Measurements from ENCODE around the gene ZMAT5. TPM values are rescaled to one million over a fixed set of nuclear protein-coding genes. Genes with fewer than 3 reads are reported as not detected.

Gene ZMAT5
- total RNA-seq, 1 donor from 2014 or later = 14.1 TPM

GRCh38 chr22:29787371-29787980 is 20.7 kb upstream of the ZMAT5 start:
- peak in 1 of 2 donors; percentile 20 for DNase-seq (ENCODE audit: low read depth in 2 of 2)

DNA sequence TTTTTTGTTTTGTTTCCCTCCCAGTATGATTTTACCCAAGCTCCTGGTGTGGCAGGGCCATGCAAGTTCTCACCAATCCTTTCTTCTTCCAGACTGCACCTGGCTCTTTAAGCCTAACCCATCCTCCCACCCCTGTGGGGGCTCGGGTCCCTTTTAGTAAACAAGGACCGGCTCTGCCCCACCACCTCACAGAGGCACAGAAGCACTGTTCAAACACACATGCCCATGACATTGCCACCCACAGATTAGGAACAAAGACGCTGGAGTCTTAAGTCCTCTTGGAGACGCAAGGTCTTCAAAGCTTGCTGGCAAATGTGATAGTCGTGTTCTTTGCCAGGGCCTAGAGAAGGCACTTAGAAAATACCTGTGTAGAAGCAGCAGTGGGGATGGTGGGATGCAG is 19.2 kb upstream of the ZMAT5 start:
- no peak for DNase-seq (ENCODE audit: low read depth in 2 of 2)

DNA sequence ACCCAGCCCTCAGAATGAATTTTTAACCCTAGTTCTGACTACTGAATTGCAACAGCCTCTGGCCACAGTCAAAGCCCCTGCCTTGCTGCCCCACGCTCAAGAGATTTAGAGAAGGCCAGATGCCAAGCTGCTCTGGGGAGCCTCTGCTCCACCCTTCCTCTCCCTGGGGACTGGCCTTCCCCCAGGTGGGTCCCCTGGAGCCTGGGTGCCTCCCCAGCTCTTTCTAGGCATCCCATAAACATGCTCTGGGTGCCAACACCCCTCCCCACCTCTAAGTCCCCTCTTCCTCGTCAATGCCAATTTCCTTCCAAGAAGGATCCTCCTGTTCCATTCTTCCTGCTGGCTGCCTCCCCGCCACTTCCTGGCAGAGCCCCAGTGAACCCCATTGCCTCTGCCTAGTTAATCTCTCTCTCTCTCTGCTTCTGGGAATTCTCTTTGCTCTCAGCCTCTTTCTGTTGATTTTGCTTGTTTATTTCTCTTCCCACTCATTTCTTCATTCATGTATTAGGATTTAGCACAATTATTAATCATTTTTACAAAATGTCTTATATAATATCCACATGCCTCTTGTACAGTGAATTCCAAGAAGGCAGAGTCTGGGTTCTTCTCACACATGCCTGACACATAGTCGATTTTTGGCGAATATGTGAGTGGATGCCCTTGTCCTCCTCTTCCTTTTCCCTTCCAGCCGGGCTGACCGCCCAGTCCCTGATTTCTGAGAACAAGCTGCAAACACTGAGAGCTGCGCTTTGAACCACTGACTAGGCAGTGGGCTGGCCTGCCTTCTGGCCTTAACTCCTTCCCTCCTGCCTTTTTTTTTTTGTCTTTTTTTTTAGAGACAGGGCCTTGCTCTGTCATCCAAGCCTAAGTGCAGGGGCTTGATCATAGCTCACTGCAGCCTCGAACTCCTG is 17.9 kb upstream of the ZMAT5 start:
- DNase-seq (ENCODE audit: low read depth in 2 of 2) = no peak

GRCh38 chr22:29782061-29782845 is 15.4 kb upstream of the ZMAT5 start:
- no peak for DNase-seq (ENCODE audit: low read depth in 2 of 2)

- DNase-seq (ENCODE audit: low read depth in 2 of 2) = peak in 1 of 2 donors; percentile 36
Measured at GRCh38 chr22:29780748-29781676, 14.2 kb upstream of the ZMAT5 start.

- DNase-seq (ENCODE audit: low read depth in 2 of 2) = no peak
Measured at GRCh38 chr22:29780220-29780619, 13.4 kb upstream of the ZMAT5 start.

DNA sequence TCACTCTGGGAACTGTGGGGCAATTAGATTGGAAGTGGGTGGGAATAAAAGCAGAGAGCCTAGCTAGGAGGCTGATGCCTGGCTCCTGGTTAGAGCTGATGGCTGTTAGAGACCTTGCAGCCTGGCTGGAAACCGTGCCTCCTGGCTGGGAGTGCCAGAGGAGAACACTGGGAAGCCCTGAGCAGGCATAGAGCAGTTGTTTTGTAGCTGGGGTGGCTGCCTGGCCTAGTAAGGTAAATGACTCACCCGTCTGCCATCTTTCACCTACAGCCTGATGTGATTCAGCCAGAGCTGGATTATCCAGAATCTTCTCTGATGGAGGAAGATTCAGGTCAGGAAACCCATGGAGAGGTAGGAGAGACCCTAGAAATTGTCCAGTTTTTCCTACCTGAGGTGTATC is 6.4 kb upstream of the ZMAT5 start:
- DNase-seq (ENCODE audit: low read depth in 2 of 2) = no peak

DNA sequence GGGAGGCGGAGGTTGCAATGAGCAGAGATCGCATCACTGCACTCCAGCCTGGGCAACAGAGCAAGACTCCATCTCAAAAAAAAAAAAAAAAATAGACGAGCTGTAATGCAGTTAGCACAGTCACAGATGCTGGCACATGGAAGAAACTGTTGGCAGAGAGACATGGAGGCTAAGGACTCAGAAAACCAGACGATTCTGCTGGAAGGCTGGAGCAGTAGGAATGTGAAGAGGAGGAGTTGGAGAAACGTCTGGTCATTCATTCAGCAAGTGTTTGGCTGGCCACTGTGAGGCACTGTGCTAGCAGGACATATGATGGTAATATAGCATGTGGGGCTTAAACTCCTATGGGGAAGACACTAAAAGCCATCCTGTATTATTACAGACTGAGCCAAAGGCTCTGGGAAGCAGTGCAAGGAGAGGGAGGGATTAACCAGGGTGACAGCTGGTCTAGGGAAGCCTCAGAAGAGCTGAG is 5.4 kb upstream of the ZMAT5 start:
- DNase-seq (ENCODE audit: low read depth in 2 of 2) = peak; percentile 54 to 59

GRCh38 chr22:29769723-29770321 is 3.0 kb upstream of the ZMAT5 start:
- DNase-seq (ENCODE audit: low read depth in 2 of 2) = no peak

DNA sequence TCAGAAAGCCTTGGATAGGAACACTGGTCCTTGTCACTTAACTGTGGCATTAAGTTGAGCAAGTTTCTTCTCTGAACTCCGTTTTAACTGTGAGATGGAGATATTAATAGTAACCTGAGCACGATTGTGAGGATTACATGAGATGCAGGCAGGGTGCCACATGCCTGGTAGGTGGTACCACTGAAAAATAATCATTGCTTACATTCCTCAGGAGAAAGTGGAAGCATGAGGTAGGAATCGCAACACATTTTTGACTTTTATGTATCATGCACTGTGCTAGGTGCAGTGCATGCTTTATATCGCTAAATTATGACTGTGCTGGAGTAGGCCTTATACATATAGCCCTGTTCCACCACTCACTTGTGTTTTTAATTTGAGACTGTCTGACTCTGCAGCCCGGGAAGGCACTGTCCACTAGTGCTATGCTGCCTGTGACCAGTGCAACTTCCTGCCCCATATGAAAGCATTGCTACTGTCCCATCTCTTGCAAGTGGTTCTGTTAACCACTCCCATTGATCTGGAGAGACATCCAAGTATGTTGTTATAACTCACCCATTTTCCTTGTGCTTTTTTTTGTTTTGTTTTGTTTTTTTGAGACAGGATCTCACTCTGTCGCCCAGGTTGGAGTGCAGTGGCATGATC is 1.4 kb upstream of the ZMAT5 start:
- DNase-seq (ENCODE audit: low read depth in 2 of 2) = peak in 1 of 2 donors; percentile 12

DNA sequence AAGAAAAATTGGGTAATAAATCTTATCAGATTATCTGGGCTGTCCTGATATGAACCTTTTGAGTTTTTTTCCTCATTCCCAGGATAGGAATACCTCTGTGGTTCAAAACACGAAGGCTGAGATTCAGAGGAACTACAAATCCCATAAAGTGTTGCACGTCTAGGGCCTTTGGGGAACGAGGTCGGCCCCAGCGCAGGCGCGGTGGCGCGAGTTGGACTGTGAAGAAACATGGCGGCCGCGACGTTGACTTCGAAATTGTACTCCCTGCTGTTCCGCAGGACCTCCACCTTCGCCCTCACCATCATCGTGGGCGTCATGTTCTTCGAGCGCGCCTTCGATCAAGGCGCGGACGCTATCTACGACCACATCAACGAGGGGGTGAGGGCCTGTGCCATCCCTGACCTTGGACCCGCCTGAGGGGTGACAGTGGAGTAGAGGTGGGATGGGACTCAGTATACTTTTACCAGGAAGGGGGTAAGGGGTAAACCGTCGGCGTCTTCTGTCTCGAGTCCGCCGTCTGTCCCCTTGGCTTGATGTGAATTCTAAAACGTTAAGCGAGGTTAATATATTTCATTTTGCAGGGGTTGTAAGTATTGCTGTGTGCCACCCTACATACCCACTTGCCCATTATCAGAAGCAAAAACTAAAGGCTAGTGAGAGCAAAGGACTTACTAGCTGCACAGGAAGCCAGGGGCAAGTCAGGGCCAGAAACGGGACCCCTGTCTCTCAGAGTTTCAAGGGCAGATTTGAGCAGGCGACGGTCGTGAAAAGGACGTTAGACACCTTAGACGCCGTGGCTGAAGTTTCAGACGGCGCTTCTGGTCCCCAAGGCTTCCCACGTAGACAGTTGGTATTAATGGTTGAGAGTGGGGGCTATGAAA is 604 bp upstream of the ZMAT5 start, which contains the start of gene UQCR10:
Gene UQCR10 (plus strand): TSS at position 199 of the 881 bp plus-strand sequence. CDS start 30 bp downstream, at position 229.
- DNase-seq (ENCODE audit: low read depth in 2 of 2) = peak; percentile 93 to 94

DNA sequence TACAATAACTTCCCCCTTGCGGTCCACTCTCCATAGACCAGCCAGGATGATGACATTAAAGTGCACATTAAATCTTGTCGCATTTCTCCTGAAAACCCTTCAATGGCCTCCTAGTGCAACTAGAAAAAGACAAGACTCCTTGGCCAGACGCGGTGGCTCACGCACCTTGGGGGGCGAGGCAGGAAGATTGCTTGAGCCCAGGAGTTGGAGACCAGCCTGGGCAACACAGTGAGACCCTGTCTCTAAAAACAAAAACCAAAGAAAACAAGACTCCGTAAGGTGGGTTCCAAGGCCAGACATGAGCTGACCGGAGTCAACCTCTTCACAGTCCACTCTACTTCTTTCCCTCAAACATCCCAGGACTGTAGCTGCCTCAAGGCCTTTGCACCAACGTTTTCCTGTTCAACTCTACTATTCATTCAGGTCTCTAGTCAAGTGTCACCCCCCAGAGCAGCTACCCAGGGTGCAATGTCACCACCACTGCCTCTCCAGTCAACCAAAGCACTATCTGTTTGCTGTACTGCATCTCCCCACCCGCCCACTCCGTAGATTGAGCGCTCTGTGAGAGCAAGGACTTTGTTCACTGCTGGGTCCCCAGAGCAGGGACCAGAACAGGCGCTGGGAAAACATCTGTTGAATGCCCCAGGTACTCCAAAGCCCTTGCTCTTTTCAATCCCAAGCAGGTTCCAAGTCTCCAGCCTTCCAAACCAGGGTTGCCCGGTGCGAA is 739 bp downstream of the ZMAT5 start:
- DNase-seq (ENCODE audit: low read depth in 2 of 2) = peak in 1 of 2 donors; percentile 23

- no peak for DNase-seq (ENCODE audit: low read depth in 2 of 2)
Measured at GRCh38 chr22:29762263-29762662, 4.5 kb downstream of the ZMAT5 start.

- no peak for DNase-seq (ENCODE audit: low read depth in 2 of 2)
Measured at GRCh38 chr22:29758959-29759358, 7.8 kb downstream of the ZMAT5 start.

DNA sequence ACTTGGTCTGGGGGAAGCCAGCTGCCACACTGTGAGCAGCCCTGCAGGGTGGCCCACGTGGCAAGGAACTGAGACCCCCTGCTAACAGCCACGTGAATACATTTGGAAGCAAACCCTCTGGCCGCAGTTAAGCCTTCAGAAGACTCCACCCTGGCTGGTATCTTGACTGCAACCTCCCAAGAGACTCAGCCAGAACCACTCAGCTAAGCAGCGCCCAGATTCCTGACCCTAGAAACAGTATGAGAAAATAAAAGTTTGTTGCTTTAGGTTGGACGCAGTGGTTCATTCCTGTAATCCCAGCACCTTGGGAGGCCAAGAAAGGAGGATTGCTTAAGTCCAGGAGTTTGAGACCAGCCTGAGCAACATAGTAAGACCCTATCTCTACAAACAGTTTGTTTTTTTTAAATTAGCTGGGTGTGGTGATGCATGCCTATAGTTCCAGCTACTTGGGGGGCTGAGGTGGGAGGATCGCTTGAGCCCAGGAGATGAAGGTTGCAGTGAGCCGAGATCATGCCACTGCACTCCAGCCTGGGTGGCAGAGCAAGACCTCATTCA is 8.7 kb downstream of the ZMAT5 start:
- no peak for DNase-seq (ENCODE audit: low read depth in 2 of 2)

DNA sequence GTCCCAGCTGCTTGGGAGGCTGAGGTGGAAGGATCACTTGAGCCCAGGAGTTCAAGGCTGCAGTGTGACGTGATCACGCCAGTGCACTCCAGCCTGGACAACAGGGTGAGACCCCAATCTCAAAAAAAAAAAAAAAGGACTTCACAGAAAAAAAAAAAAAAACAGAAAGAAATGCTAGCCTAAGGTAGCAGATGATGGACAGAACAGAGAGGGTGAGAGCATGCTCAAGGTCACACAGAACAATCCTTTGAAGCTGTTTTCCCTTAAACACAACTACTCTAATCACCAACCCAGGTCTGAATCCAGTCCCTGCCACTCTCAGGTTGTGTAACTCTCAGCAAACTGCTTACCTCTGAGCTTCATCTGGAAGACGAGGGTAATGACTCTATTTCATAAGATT is 9.7 kb downstream of the ZMAT5 start:
- DNase-seq (ENCODE audit: low read depth in 2 of 2) = no peak

DNA sequence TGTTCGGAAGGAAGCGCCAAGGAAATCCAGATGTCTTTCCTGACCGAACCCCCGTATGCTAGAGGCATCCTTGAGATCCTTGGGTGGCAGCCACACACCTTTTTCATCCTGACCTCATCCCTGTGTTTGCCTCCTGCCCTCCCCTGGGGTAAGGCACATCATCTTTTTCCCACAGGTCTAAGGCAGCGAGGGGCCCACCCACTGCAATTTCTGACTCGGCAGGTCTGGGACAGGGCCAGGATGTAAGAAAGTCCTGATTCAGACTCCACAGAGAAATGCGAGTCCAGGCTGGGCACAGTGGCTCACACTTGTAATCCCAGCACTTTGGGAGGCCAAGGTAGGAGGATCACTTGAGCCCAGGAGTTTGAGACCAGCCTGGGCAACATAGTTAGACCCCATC is 10.5 kb downstream of the ZMAT5 start:
- DNase-seq (ENCODE audit: low read depth in 2 of 2) = no peak

DNA sequence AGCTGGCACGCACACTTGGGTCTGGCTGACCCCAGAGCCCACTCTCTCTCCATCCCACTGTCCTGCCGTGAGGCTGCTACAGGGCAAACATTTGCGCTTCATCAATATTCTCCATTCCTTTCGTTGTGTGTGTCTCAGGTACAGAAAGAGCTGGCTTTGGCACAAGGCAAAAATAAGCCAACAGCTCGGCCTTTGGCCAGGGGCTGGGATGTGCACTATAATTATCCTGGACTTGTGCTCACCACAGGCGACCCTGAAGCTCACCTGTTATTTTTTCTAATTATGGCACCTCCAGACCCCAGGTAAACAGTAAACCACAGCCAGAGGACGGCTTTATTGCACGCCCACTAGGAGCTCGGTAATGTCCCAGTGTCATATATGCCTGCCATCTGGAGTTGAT is 10.9 kb downstream of the ZMAT5 start:
- no peak for DNase-seq (ENCODE audit: low read depth in 2 of 2)
